ENCODE measurements around the gene NAA80. TPM values are rescaled to one million over a fixed set of nuclear protein-coding genes. Genes with fewer than 3 reads are reported as not detected.

Gene NAA80
- total and polyA plus RNA-seq, 8 donors: 3.1 to 107 (median 17.0) TPM

DNA sequence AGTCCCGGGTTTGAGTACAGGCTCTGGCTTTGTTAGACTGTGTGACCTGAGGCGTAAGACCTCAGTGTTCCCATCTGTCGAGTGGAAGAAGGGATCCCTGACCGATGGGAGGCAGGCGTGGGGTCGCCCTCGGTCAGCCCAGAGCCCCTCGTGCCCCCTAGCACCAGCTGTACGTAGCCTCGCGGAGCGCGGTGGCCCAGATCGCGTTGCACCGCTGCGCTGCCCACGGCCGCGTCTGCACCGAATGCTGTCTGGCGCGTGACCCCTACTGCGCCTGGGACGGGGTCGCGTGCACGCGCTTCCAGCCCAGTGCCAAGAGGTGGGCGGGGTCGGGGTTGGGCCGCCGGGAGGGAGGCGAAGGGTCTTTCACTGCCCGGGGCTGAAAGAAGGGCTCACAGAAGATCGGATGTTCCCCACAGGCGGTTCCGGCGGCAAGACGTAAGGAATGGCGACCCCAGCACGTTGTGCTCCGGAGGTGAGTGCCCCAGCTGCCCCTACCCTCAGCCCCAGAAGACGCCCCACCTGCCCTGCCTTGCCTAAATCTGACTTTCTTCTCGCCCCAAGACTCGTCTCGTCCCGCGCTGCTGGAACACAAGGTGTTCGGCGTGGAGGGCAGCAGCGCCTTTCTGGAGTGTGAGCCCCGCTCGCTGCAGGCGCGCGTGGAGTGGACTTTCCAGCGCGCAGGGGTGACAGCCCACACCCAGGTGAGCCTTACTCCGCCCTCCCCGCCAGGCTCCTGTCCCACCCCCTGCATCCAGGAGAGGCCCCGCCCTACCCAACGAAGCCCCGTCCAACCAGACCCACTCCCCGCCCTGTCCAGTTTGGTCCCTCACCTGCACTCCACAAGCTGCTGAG lies 23.8 kb downstream of the NAA80 start:
- intact Hi-C loops (cut with DNase I; ENCODE audit: low total_unique reads): loop anchor here (10.0 kb wide), 1 partner anchor 51 kb away; no protein-coding TSS in a partner anchor
- H3K9me3 ChIP-seq: no peaks in the 10 kb centered on the region
- H3K4me3 ChIP-seq: no peak overlapping the region
- TF ChIP-seq CTCF (IDR thresholded peaks at IDR 0.05) (no peak), POLR2AphosphoS5 (IDR thresholded peaks at IDR 0.05) (no peak), POLR2A (IDR thresholded peaks at IDR 0.05) (no peak), EP300 (IDR thresholded peaks at IDR 0.05) (no peak)
- H3K27me3 ChIP-seq: peaks cover 0 to 40% (median 26%) of the 10 kb centered on the region in 3 donors
- WGBS, 5 donors: 53 to 73% (median 63%) methylated on average over 35 to 65 of the region's 65 CpGs
- DNase-seq: no peak
- peak overlapping the region in 2 of 5 donors; percentile 28 to 54 for H3K27ac ChIP-seq
- peaks cover 35 to 61% (median 52%) of the 10 kb centered on the region in 4 donors for H3K4me1 ChIP-seq
- peaks cover 8 to 54% (median 19%) of the 10 kb centered on the region in 4 donors for H3K36me3 ChIP-seq

- intact Hi-C loops (cut with DNase I; ENCODE audit: low total_unique reads): loop anchor here (5.0 to 10.0 kb wide), 2 partner anchors 50 to 82 kb away; partner anchors contain the start of gene GNAT1
- Histone ChIP-seq H3K4me1 (peaks cover 38 to 69% (median 60%) of the 10 kb centered on the region in 4 donors), H3K36me3 (peaks cover 8 to 54% (median 19%) of the 10 kb centered on the region in 4 donors), H3K27ac (peak overlapping the region in 3 of 5 donors; percentile 17 to 54 (median 28)), H3K27me3 (peaks cover 0 to 40% (median 26%) of the 10 kb centered on the region in 3 donors), H3K4me3 (no peak overlapping the region), H3K9me3 (no peaks in the 10 kb centered on the region)
- 40 to 48% (median 42%) methylated on average over 18 to 26 of the region's 26 CpGs for WGBS, 5 donors
- TF ChIP-seq CTCF (IDR thresholded peaks at IDR 0.05) (peak in 5 of 7 experiments; percentile 68 to 88 (median 74)), POLR2A (IDR thresholded peaks at IDR 0.05) (no peak), EP300 (IDR thresholded peaks at IDR 0.05) (no peak), POLR2AphosphoS5 (IDR thresholded peaks at IDR 0.05) (peak in 1 of 3 donors; percentile 34)
- DNase-seq: peak; percentile 83 to 87
These were observed 24.7 kb downstream of the NAA80 start for GRCh38 chr3:50274371-50275104.

- peaks cover 0 to 40% (median 26%) of the 10 kb centered on the region in 3 donors for H3K27me3 ChIP-seq
- DNase-seq: no peak
- no peak for TF ChIP-seq CTCF (IDR thresholded peaks at IDR 0.05)
- H3K4me1 ChIP-seq: peaks cover 47 to 72% (median 65%) of the 10 kb centered on the region in 4 donors
- no peaks in the 10 kb centered on the region for H3K9me3 ChIP-seq
- 58 to 75% (median 63%) methylated on average over 24 to 31 of the region's 31 CpGs for WGBS, 5 donors
- H3K27ac ChIP-seq: peak overlapping the region in 3 of 5 donors; percentile 41 to 79 (median 55)
- intact Hi-C loops (cut with DNase I; ENCODE audit: low total_unique reads): loop anchor here (5.0 to 10.0 kb wide), 2 partner anchors 49 to 81 kb away; partner anchors contain the start of gene GNAT1
- peaks cover 8 to 54% (median 19%) of the 10 kb centered on the region in 4 donors for H3K36me3 ChIP-seq
- H3K4me3 ChIP-seq: peak overlapping the region; percentile 32 to 47 (median 38)
These were observed 25.5 kb downstream of the NAA80 start for GRCh38 chr3:50273689-50274065.
